H1 (cell line): Measurements from ENCODE around the gene ERMARD.

Experiments used
- CBX8 ChIP-seq: fragments of 300-800, 300-1000 bp; sonication (generic); IDR thresholded peaks from 2 replicates; pipeline ENCODE4 v1.7.1; 2016; ENCODE audit warnings: low read depth, low read length, borderline replicate concordance
- CTCF ChIP-seq, 3 experiments: IDR thresholded peaks; 1 replicate in 2 of 3; 2 replicates in 1 of 3; pipeline versions ENCODE4 v1.5.1 to v1.6.1; 2011; ENCODE audit warnings: low read length in 3 of 3, mild to moderate bottlenecking in 3 of 3, inconsistent platforms in 2 of 3, low read depth in 1 of 3, moderate library complexity in 1 of 3; ENCODE audit not compliant: insufficient read depth in 1 of 3; ENCODE audit errors: control extremely low read depth in 1 of 3
- EZH2 ChIP-seq: fragments of 200-600 bp; sonication (generic); IDR thresholded peaks from 2 replicates; pipeline ENCODE4 v1.7.1; 2012; ENCODE audit warnings: low read depth, mild to moderate bottlenecking, moderate library complexity, low read length, inconsistent platforms; ENCODE audit not compliant: severe bottlenecking
- GABPA ChIP-seq: IDR thresholded peaks from 2 replicates; pipeline ENCODE4 v1.6.1; 2011; ENCODE audit warnings: mild to moderate bottlenecking, low read length, moderate library complexity, borderline replicate concordance; ENCODE audit not compliant: insufficient read depth
- JUN ChIP-seq: IDR thresholded peaks from 2 replicates; pipeline ENCODE4 v1.6.1; 2011; ENCODE audit warnings: low read depth, mild to moderate bottlenecking, improper control_type of control experiment, low read length
- POLR2A ChIP-seq, 2 experiments: IDR thresholded peaks; 1 replicate in 1 of 2; 2 replicates in 1 of 2; pipeline ENCODE4 v1.6.1; 2011; ENCODE audit warnings: low read depth in 2 of 2, low read length in 2 of 2, mild to moderate bottlenecking in 2 of 2; ENCODE audit errors: control extremely low read depth in 1 of 2
- SP1 ChIP-seq: IDR thresholded peaks from 2 replicates; pipeline ENCODE4 v1.6.1; 2011; ENCODE audit warnings: low read depth, low read length

GRCh38 chr6:169745405-169745804, 6.0 kb upstream of the ERMARD start:
- no peak for TF ChIP-seq JUN
- no peak for TF ChIP-seq GABPA
- TF ChIP-seq EZH2, result no peak
- TF ChIP-seq SP1, result no peak
- no peak for TF ChIP-seq CTCF (IDR thresholded peaks at IDR 0.05; ENCODE audit: control extremely low read depth in 1 of 3, insufficient read depth in 1 of 3, low read depth in 1 of 3, low read length in 3 of 3)
- no peak for TF ChIP-seq POLR2A (IDR thresholded peaks at IDR 0.05; ENCODE audit: control extremely low read depth in 1 of 2, low read depth in 2 of 2, low read length in 2 of 2)
- no peak for TF ChIP-seq CBX8
